ENCODE results near the gene GDF11. TPM values are rescaled to one million over a fixed set of nuclear protein-coding genes. Genes with fewer than 3 reads are reported as not detected.

Gene GDF11
- total RNA-seq, 1 experiment from 2014 or later = 9.4 TPM

GRCh38 chr12:55698965-55699364 lies 44.0 kb upstream of the GDF11 start:
- no peaks in the 10 kb centered on the region for H3F3A ChIP-seq (ENCODE audit: insufficient read depth, low read depth)
- H3K4me1 ChIP-seq (replicated peaks; ENCODE audit: insufficient read depth) = no peaks in the 10 kb centered on the region
- no peak for DNase-seq
- ChIA-PET POLR2A (ENCODE audit: unreplicated experiment) (no interaction called here), CTCF (no interaction called here)
- intact Hi-C loops (cut with micrococcal nuclease; ENCODE audit: unreplicated experiment) = no loop called here
- H3K4me2 ChIP-seq = no peak overlapping the region
- no peaks in the 10 kb centered on the region for H3K9me2 ChIP-seq (ENCODE audit: insufficient read depth)
- H3K9me3 ChIP-seq (ENCODE audit: insufficient read depth, low read depth) = no peaks in the 10 kb centered on the region
- H3K27ac ChIP-seq = no peak overlapping the region
- TF ChIP-seq CTCF (conservative IDR thresholded peaks at IDR 0.05) = no peak
- no peak for TF ChIP-seq EZH2 (IDR thresholded peaks at IDR 0.05; ENCODE audit: low read depth)
- BruUV-seq (replicated peaks) = no TSS peak
- no peak overlapping the region for H3K4me3 ChIP-seq
- H3K79me2 ChIP-seq (ENCODE audit: low read depth) = no peaks in the 10 kb centered on the region
- no peaks in the 10 kb centered on the region for H3K36me3 ChIP-seq (ENCODE audit: low read depth)
- H2AFZ ChIP-seq = no peak overlapping the region
- H3K27me3 ChIP-seq (ENCODE audit: insufficient read depth, low read depth) = peaks cover 53% of the 10 kb centered on the region
- H4K20me1 ChIP-seq (ENCODE audit: insufficient read depth) = no peaks in the 10 kb centered on the region

- Histone ChIP-seq H3F3A (ENCODE audit: insufficient read depth, low read depth) (no peaks in the 10 kb centered on the region), H3K4me3 (no peak overlapping the region), H3K27ac (no peak overlapping the region), H2AFZ (no peak overlapping the region), H3K79me2 (ENCODE audit: low read depth) (no peaks in the 10 kb centered on the region), H4K20me1 (ENCODE audit: insufficient read depth) (no peaks in the 10 kb centered on the region), H3K27me3 (ENCODE audit: insufficient read depth, low read depth) (peaks cover 57% of the 10 kb centered on the region), H3K4me1 (replicated peaks; ENCODE audit: insufficient read depth) (no peaks in the 10 kb centered on the region), H3K9me3 (ENCODE audit: insufficient read depth, low read depth) (no peaks in the 10 kb centered on the region), H3K9me2 (ENCODE audit: insufficient read depth) (no peaks in the 10 kb centered on the region), H3K36me3 (ENCODE audit: low read depth) (no peaks in the 10 kb centered on the region), H3K4me2 (no peak overlapping the region)
- ChIA-PET CTCF (no interaction called here), POLR2A (ENCODE audit: unreplicated experiment) (no interaction called here)
- no TSS peak for BruUV-seq (replicated peaks)
- no peak for DNase-seq
- intact Hi-C loops (cut with micrococcal nuclease; ENCODE audit: unreplicated experiment) = no loop called here
- no peak for TF ChIP-seq CTCF (conservative IDR thresholded peaks at IDR 0.05)
- no peak for TF ChIP-seq EZH2 (IDR thresholded peaks at IDR 0.05; ENCODE audit: low read depth)
Observed at GRCh38 chr12:55699471-55700055, 43.4 kb upstream of the GDF11 start.

DNA sequence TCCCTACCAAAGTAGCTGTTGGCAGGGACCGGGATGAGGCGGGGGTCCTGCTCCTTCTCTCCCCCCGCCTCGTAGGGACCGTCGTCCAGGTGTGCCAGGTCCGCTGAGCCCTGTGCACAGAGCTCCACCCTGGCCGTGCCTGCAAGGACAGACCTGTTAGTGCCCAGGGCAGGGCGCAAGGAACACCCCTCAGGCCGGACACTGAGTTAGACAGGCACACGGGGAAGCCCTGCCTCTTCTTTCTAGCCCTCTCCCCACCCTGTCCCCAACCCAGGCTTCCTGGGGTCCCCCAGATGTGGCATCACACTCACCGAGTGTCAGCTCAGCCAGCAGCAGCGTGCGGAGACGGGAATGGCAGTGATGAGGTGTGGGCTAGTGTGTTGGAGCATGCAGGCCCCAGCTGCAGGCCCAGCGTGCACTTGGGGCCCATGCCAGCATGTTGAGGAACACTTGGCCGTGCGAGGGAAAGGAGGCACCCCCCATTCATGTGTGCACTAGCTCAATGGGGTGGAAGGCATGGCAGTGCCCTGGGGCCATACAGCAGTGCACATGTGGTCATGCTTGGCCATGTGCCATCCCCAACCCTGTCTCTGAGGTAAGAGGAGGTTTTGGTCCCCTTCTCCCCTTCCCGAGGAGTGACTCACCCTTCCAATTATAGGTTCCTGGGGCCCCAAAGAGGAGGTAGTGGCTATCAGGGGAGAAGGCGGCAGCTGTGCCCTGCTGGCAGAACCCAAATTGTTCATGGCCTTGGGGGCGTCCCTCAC lies 42.5 kb upstream of the GDF11 start:
- H3K4me3 ChIP-seq = no peak overlapping the region
- TF ChIP-seq EZH2 (IDR thresholded peaks at IDR 0.05; ENCODE audit: low read depth) (no peak), CTCF (conservative IDR thresholded peaks at IDR 0.05) (no peak)
- H3K9me3 ChIP-seq (ENCODE audit: insufficient read depth, low read depth) = no peaks in the 10 kb centered on the region
- no peaks in the 10 kb centered on the region for H3K36me3 ChIP-seq (ENCODE audit: low read depth)
- ChIA-PET POLR2A (ENCODE audit: unreplicated experiment) (no interaction called here), CTCF (no interaction called here)
- no peak overlapping the region for H3K27ac ChIP-seq
- no peaks in the 10 kb centered on the region for H3K79me2 ChIP-seq (ENCODE audit: low read depth)
- no peaks in the 10 kb centered on the region for H3F3A ChIP-seq (ENCODE audit: insufficient read depth, low read depth)
- no TSS peak for BruUV-seq (replicated peaks)
- DNase-seq = no peak
- H2AFZ ChIP-seq = no peak overlapping the region
- peaks cover 60% of the 10 kb centered on the region for H3K27me3 ChIP-seq (ENCODE audit: insufficient read depth, low read depth)
- intact Hi-C loops (cut with micrococcal nuclease; ENCODE audit: unreplicated experiment) = no loop called here
- no peaks in the 10 kb centered on the region for H3K4me1 ChIP-seq (replicated peaks; ENCODE audit: insufficient read depth)
- H3K9me2 ChIP-seq (ENCODE audit: insufficient read depth) = no peaks in the 10 kb centered on the region
- no peaks in the 10 kb centered on the region for H4K20me1 ChIP-seq (ENCODE audit: insufficient read depth)
- H3K4me2 ChIP-seq = no peak overlapping the region

Measured in PC-9 (cell line).